GM11168 (cell line): Measurements from ENCODE around the gene MAPKAPK2.

ENCODE experiments used
- in situ Hi-C: fragments of 300-500 bp; cut with MboI; formaldehyde crosslinking; loops from one replicate; pipeline ENCODE4 v1.12.0; 2022; ENCODE audit warnings: low sequenced_read_pairs; ENCODE audit not compliant: unreplicated experiment

MAPKAPK2 gene

GRCh38 chr1:206681359-206681758 lies 3.3 kb upstream of the MAPKAPK2 start:
- in situ Hi-C loops, result no loop called here

GRCh38 chr1:206682111-206682510 lies 2.6 kb upstream of the MAPKAPK2 start:
- in situ Hi-C loops, result no loop called here

- in situ Hi-C loops, result no loop called here
These were observed 1.4 kb upstream of the MAPKAPK2 start for GRCh38 chr1:206683313-206683712.

GRCh38 chr1:206684003-206684402 lies 702 bp upstream of the MAPKAPK2 start:
- in situ Hi-C loops, result no loop called here

GRCh38 chr1:206685334-206685768 lies 646 bp downstream of the MAPKAPK2 start:
- in situ Hi-C loops, result no loop called here

- in situ Hi-C loops, result no loop called here
These were observed 1.2 kb downstream of the MAPKAPK2 start for GRCh38 chr1:206685769-206686477.

- in situ Hi-C loops, result no loop called here
These were observed 2.0 kb downstream of the MAPKAPK2 start for GRCh38 chr1:206686478-206687249.

GRCh38 chr1:206687251-206687914 lies 2.7 kb downstream of the MAPKAPK2 start:
- in situ Hi-C loops, result no loop called here

GRCh38 chr1:206687915-206688442 lies 3.3 kb downstream of the MAPKAPK2 start:
- in situ Hi-C loops, result no loop called here

GRCh38 chr1:206690516-206690915 lies 5.8 kb downstream of the MAPKAPK2 start:
- in situ Hi-C loops, result no loop called here

GRCh38 chr1:206691604-206692003 lies 6.9 kb downstream of the MAPKAPK2 start:
- in situ Hi-C loops, result no loop called here

GRCh38 chr1:206693029-206693428 lies 8.3 kb downstream of the MAPKAPK2 start:
- in situ Hi-C loops, result no loop called here

- in situ Hi-C loops, result no loop called here
These were observed 8.9 kb downstream of the MAPKAPK2 start for GRCh38 chr1:206693592-206693991.

- in situ Hi-C loops, result no loop called here
These were observed 9.7 kb downstream of the MAPKAPK2 start for GRCh38 chr1:206694171-206695124.

GRCh38 chr1:206695733-206696132 lies 11.0 kb downstream of the MAPKAPK2 start:
- in situ Hi-C loops, result no loop called here

- in situ Hi-C loops, result no loop called here
These were observed 12.3 kb downstream of the MAPKAPK2 start for GRCh38 chr1:206696812-206697585.

GRCh38 chr1:206698011-206698410 lies 13.3 kb downstream of the MAPKAPK2 start:
- in situ Hi-C loops, result no loop called here

GRCh38 chr1:206699000-206699586 lies 14.4 kb downstream of the MAPKAPK2 start:
- in situ Hi-C loops, result no loop called here

GRCh38 chr1:206699626-206700025 lies 14.9 kb downstream of the MAPKAPK2 start:
- in situ Hi-C loops, result no loop called here
